Endothelial cell (in vitro differentiated cells): ENCODE results near the gene BCL7A. TPM values are rescaled to one million over a fixed set of nuclear protein-coding genes. Genes with fewer than 3 reads are reported as not detected.

Experiments used
- DNase-seq: peaks from one replicate; pipeline ENCODE4 v3.0.0; 2021; ENCODE audit warnings: low spot score
- H3K27ac Mint-ChIP-seq: one replicate; pipeline ENCODE4 v1.8.0; 2021; ENCODE audit warnings: mixed read lengths, inconsistent platforms; ENCODE audit not compliant: unreplicated experiment
- H3K27me3 Mint-ChIP-seq: one replicate; pipeline ENCODE4 v1.8.0; 2021; ENCODE audit warnings: mild to moderate bottlenecking, moderate library complexity, mixed read lengths, inconsistent platforms; ENCODE audit not compliant: unreplicated experiment
- H3K36me3 Mint-ChIP-seq: one replicate; pipeline ENCODE4 v1.8.0; 2021; ENCODE audit warnings: mild to moderate bottlenecking, low read depth, mixed read lengths, inconsistent platforms; ENCODE audit not compliant: unreplicated experiment
- H3K4me1 Mint-ChIP-seq: one replicate; pipeline ENCODE4 v1.8.0; 2021; ENCODE audit warnings: mild to moderate bottlenecking, mixed read lengths, inconsistent platforms; ENCODE audit not compliant: unreplicated experiment
- H3K4me3 Mint-ChIP-seq: one replicate; pipeline ENCODE4 v1.8.0; 2021; ENCODE audit warnings: mild to moderate bottlenecking, mixed read lengths, inconsistent platforms; ENCODE audit not compliant: unreplicated experiment
- H3K9me3 Mint-ChIP-seq: one replicate; pipeline ENCODE4 v1.8.0; 2021; ENCODE audit warnings: mixed read lengths, inconsistent platforms; ENCODE audit not compliant: unreplicated experiment
- CTCF ChIP-seq: fragments of 200-600 bp; sonication (generic); IDR thresholded peaks from one replicate; pipeline ENCODE4 v1.5.0; 2021; ENCODE audit warnings: antibody characterized with exemption; ENCODE audit not compliant: unreplicated experiment
- total RNA-seq: library from RNA; stranded (reverse); fragmentation: NEBNext Ultra II Directional; extraction: Animal tissue kit (Norgen Biotek cat#: 25700); gene quantifications from one replicate; pipeline ENCODE4 v1.2.1, GENCODE V29; 2021; ENCODE audit not compliant: unreplicated experiment

BCL7A gene
- total RNA-seq, 1 donor from 2014 or later = 6.2 TPM

- Mint-ChIP-seq H3K27me3 (peaks cover 2% of the 10 kb centered on the region), H3K36me3 (no peaks in the 10 kb centered on the region), H3K27ac (no peak overlapping the region), H3K9me3 (no peaks in the 10 kb centered on the region), H3K4me1 (no peaks in the 10 kb centered on the region), H3K4me3 (no peak overlapping the region)
- DNase-seq = no peak
- no peak for TF ChIP-seq CTCF
Measured at GRCh38 chr12:121992059-121992879, 29.4 kb upstream of the BCL7A start.

GRCh38 chr12:121996050-121996944 is 25.4 kb upstream of the BCL7A start:
- H3K4me3 Mint-ChIP-seq = no peak overlapping the region
- H3K4me1 Mint-ChIP-seq = no peaks in the 10 kb centered on the region
- no peaks in the 10 kb centered on the region for H3K36me3 Mint-ChIP-seq
- DNase-seq = no peak
- TF ChIP-seq CTCF = no peak
- peaks cover 5% of the 10 kb centered on the region for H3K27me3 Mint-ChIP-seq
- no peaks in the 10 kb centered on the region for H3K9me3 Mint-ChIP-seq
- H3K27ac Mint-ChIP-seq = no peak overlapping the region

GRCh38 chr12:121996945-121997612 is 24.6 kb upstream of the BCL7A start:
- H3K4me3 Mint-ChIP-seq = no peak overlapping the region
- no peak overlapping the region for H3K27ac Mint-ChIP-seq
- peaks cover 5% of the 10 kb centered on the region for H3K27me3 Mint-ChIP-seq
- H3K36me3 Mint-ChIP-seq = no peaks in the 10 kb centered on the region
- DNase-seq = no peak
- H3K9me3 Mint-ChIP-seq = no peaks in the 10 kb centered on the region
- no peak for TF ChIP-seq CTCF
- H3K4me1 Mint-ChIP-seq = no peaks in the 10 kb centered on the region

- Mint-ChIP-seq H3K9me3 (no peaks in the 10 kb centered on the region), H3K36me3 (no peaks in the 10 kb centered on the region), H3K4me3 (no peak overlapping the region), H3K27me3 (peaks cover 6% of the 10 kb centered on the region), H3K27ac (no peak overlapping the region), H3K4me1 (no peaks in the 10 kb centered on the region)
- no peak for DNase-seq
- TF ChIP-seq CTCF = no peak
Measured at GRCh38 chr12:122001466-122002209, 20.0 kb upstream of the BCL7A start.
